ENCODE measurements around the gene ECEL1. TPM values are rescaled to one million over a fixed set of nuclear protein-coding genes. Genes with fewer than 3 reads are reported as not detected.
"Not testable (repeated sequence)": the region's sequence is repeated elsewhere in the genome, so short reads cannot be mapped to it uniquely, and the experiment has no call there.

The ECEL1 gene
- total and polyA plus RNA-seq, 2 experiments from 2014 or later = 1.1 to 1.2 TPM

GRCh38 chr2:232448304-232448690, 39.3 kb downstream of the ECEL1 start:
- Histone ChIP-seq H3K9me3 (ENCODE audit: low read depth) (no peaks in the 10 kb centered on the region), H3K27ac (no peak overlapping the region), H3K4me1 (ENCODE audit: insufficient read depth) (no peaks in the 10 kb centered on the region), H3K4me2 (no peak overlapping the region), H2AFZ (no peak overlapping the region), H3K27me3 (no peaks in the 10 kb centered on the region), H3K36me3 (replicated peaks; ENCODE audit: insufficient read depth, low read depth) (no peaks in the 10 kb centered on the region), H3K9me2 (replicated peaks; ENCODE audit: insufficient read depth) (no peaks in the 10 kb centered on the region), H3K4me3 (no peak overlapping the region), H3K79me2 (no peaks in the 10 kb centered on the region), H4K20me1 (ENCODE audit: insufficient read depth, poor library complexity, severe bottlenecking) (no peaks in the 10 kb centered on the region)
- 72% methylated on average over 10 of the region's 10 CpGs for WGBS (ENCODE audit: low lambda C conversion rate, missing lambda C conversion rate)
- DNase-seq (ENCODE audit: low spot score) = no peak
- TF ChIP-seq EZH2phosphoT487 (IDR thresholded peaks at IDR 0.05; ENCODE audit: low read depth, severe bottlenecking, unreplicated experiment) = no peak

GRCh38 chr2:232447638-232448303, 39.9 kb downstream of the ECEL1 start:
- no peaks in the 10 kb centered on the region for H4K20me1 ChIP-seq (ENCODE audit: insufficient read depth, poor library complexity, severe bottlenecking)

GRCh38 chr2:232447091-232447620, 40.5 kb downstream of the ECEL1 start:
- Histone ChIP-seq H3K9me2 (replicated peaks; ENCODE audit: insufficient read depth) (no peaks in the 10 kb centered on the region), H3K79me2 (no peaks in the 10 kb centered on the region), H3K27ac (no peak overlapping the region), H3K4me3 (no peak overlapping the region), H3K27me3 (no peaks in the 10 kb centered on the region), H4K20me1 (ENCODE audit: insufficient read depth, poor library complexity, severe bottlenecking) (no peaks in the 10 kb centered on the region), H2AFZ (no peak overlapping the region), H3K4me2 (no peak overlapping the region), H3K4me1 (ENCODE audit: insufficient read depth) (no peaks in the 10 kb centered on the region), H3K9me3 (ENCODE audit: low read depth) (no peaks in the 10 kb centered on the region), H3K36me3 (replicated peaks; ENCODE audit: insufficient read depth, low read depth) (no peaks in the 10 kb centered on the region)
- no peak for DNase-seq (ENCODE audit: low spot score)
- no peak for TF ChIP-seq CTCF (IDR thresholded peaks at IDR 0.05; ENCODE audit: poor library complexity)
- no peak for TF ChIP-seq EZH2 (IDR thresholded peaks at IDR 0.05; ENCODE audit: borderline replicate concordance)
- WGBS (ENCODE audit: low lambda C conversion rate, missing lambda C conversion rate) = 93% methylated on average over 9 of the region's 9 CpGs

More at GRCh38 chr2:232447638-232448303, 39.9 kb downstream of the ECEL1 start:
- Histone ChIP-seq H2AFZ (no peak overlapping the region), H3K4me3 (no peak overlapping the region), H3K4me2 (no peak overlapping the region), H3K9me3 (ENCODE audit: low read depth) (no peaks in the 10 kb centered on the region), H3K27ac (no peak overlapping the region), H3K4me1 (ENCODE audit: insufficient read depth) (no peaks in the 10 kb centered on the region), H3K79me2 (no peaks in the 10 kb centered on the region), H3K36me3 (replicated peaks; ENCODE audit: insufficient read depth, low read depth) (no peaks in the 10 kb centered on the region), H3K9me2 (replicated peaks; ENCODE audit: insufficient read depth) (no peaks in the 10 kb centered on the region), H3K27me3 (no peaks in the 10 kb centered on the region)
- TF ChIP-seq EZH2phosphoT487 (IDR thresholded peaks at IDR 0.05; ENCODE audit: low read depth, severe bottlenecking, unreplicated experiment) (no peak), EZH2 (IDR thresholded peaks at IDR 0.05; ENCODE audit: borderline replicate concordance) (no peak), CTCF (IDR thresholded peaks at IDR 0.05; ENCODE audit: poor library complexity) (no peak)
- DNase-seq (ENCODE audit: low spot score) = no peak
- 89% methylated on average over 18 of the region's 18 CpGs for WGBS (ENCODE audit: low lambda C conversion rate, missing lambda C conversion rate)

GRCh38 chr2:232446266-232446777, 41.3 kb downstream of the ECEL1 start:
- 53% methylated on average over 3 of the region's 9 CpGs for WGBS (ENCODE audit: low lambda C conversion rate, missing lambda C conversion rate)
- not testable (repeated sequence) for H2AFZ ChIP-seq

GRCh38 chr2:232445149-232445885, 42.3 kb downstream of the ECEL1 start:
- H3K9me3 ChIP-seq (ENCODE audit: low read depth); H3K4me1 ChIP-seq (ENCODE audit: insufficient read depth); H3K36me3 ChIP-seq (replicated peaks; ENCODE audit: insufficient read depth, low read depth); H3K4me3 ChIP-seq; H3K9me2 ChIP-seq (replicated peaks; ENCODE audit: insufficient read depth); H3K27ac ChIP-seq; H3K27me3 ChIP-seq; H3K79me2 ChIP-seq; H2AFZ ChIP-seq; H3K4me2 ChIP-seq; H4K20me1 ChIP-seq (ENCODE audit: insufficient read depth, poor library complexity, severe bottlenecking): not testable (repeated sequence)
- WGBS (ENCODE audit: low lambda C conversion rate, missing lambda C conversion rate) = 93% methylated on average over 12 of the region's 29 CpGs
- peak; percentile 2 for DNase-seq (ENCODE audit: low spot score)

More at GRCh38 chr2:232446266-232446777, 41.3 kb downstream of the ECEL1 start:
- H3K27me3 ChIP-seq; H4K20me1 ChIP-seq (ENCODE audit: insufficient read depth, poor library complexity, severe bottlenecking); H3K36me3 ChIP-seq (replicated peaks; ENCODE audit: insufficient read depth, low read depth); H3K4me3 ChIP-seq; H3K4me1 ChIP-seq (ENCODE audit: insufficient read depth); H3K9me2 ChIP-seq (replicated peaks; ENCODE audit: insufficient read depth); H3K4me2 ChIP-seq; DNase-seq (ENCODE audit: low spot score); H3K79me2 ChIP-seq; H3K27ac ChIP-seq; H3K9me3 ChIP-seq (ENCODE audit: low read depth): not testable (repeated sequence)
